ENCODE data around the gene UCK1. TPM values are rescaled to one million over a fixed set of nuclear protein-coding genes. Genes with fewer than 3 reads are reported as not detected.

Gene UCK1
- total and polyA plus RNA-seq, 2 experiments from 2014 or later: 22.6 to 31.3 TPM

GRCh38 chr9:131480258-131480657 lies 50.8 kb downstream of the UCK1 start:
- Histone ChIP-seq H3K36me3 (ENCODE audit: low read depth) (peaks cover 46% of the 10 kb centered on the region), H3K4me3 (no peak overlapping the region), H3K9ac (no peak overlapping the region), H3K4me1 (ENCODE audit: insufficient read depth) (no peaks in the 10 kb centered on the region), H4K20me1 (ENCODE audit: insufficient read depth) (no peaks in the 10 kb centered on the region), H3K79me2 (ENCODE audit: insufficient read depth) (peaks cover 46% of the 10 kb centered on the region), H3K27ac (no peak overlapping the region), H3K9me3 (ENCODE audit: low read depth) (no peaks in the 10 kb centered on the region), H3K9me2 (ENCODE audit: insufficient read depth) (no peaks in the 10 kb centered on the region), H3K27me3 (replicated peaks; ENCODE audit: insufficient read depth) (no peaks in the 10 kb centered on the region), H3K4me2 (ENCODE audit: unreplicated experiment) (no peak overlapping the region), H2AFZ (no peak overlapping the region), H3F3A (ENCODE audit: insufficient read depth) (no peaks in the 10 kb centered on the region)
- in situ Hi-C loops (cut with MboI): no loop called here
- no peak for TF ChIP-seq EZH2phosphoT487 (IDR thresholded peaks at IDR 0.05; ENCODE audit: insufficient read depth, low read depth)
- TF ChIP-seq EZH2 (IDR thresholded peaks at IDR 0.05; ENCODE audit: insufficient read depth, poor library complexity, severe bottlenecking): no peak
- no peak for DNase-seq
- WGBS, 2 experiments (ENCODE audit: low coverage in 1 of 2, low lambda C conversion rate in 2 of 2, missing lambda C conversion rate in 2 of 2): 100% methylated on average over 1 of the region's 1 CpG

GRCh38 chr9:131478911-131479310 lies 52.2 kb downstream of the UCK1 start:
- no peaks in the 10 kb centered on the region for H3K9me2 ChIP-seq (ENCODE audit: insufficient read depth)
- H3K4me1 ChIP-seq (ENCODE audit: insufficient read depth): no peaks in the 10 kb centered on the region
- no peak overlapping the region for H2AFZ ChIP-seq
- H3K27me3 ChIP-seq (replicated peaks; ENCODE audit: insufficient read depth): no peaks in the 10 kb centered on the region
- TF ChIP-seq EZH2phosphoT487 (IDR thresholded peaks at IDR 0.05; ENCODE audit: insufficient read depth, low read depth) (no peak), EZH2 (IDR thresholded peaks at IDR 0.05; ENCODE audit: insufficient read depth, poor library complexity, severe bottlenecking) (no peak)
- DNase-seq: no peak
- H3F3A ChIP-seq (ENCODE audit: insufficient read depth): no peaks in the 10 kb centered on the region
- 88% methylated on average over 10 of the region's 10 CpGs for WGBS, 2 experiments (ENCODE audit: low coverage in 1 of 2, low lambda C conversion rate in 2 of 2, missing lambda C conversion rate in 2 of 2)
- no peak overlapping the region for H3K27ac ChIP-seq
- H3K9me3 ChIP-seq (ENCODE audit: low read depth): no peaks in the 10 kb centered on the region
- H3K79me2 ChIP-seq (ENCODE audit: insufficient read depth): peaks cover 56% of the 10 kb centered on the region
- in situ Hi-C loops (cut with MboI): no loop called here
- H3K9ac ChIP-seq: no peak overlapping the region
- H3K4me3 ChIP-seq: no peak overlapping the region
- H3K4me2 ChIP-seq (ENCODE audit: unreplicated experiment): no peak overlapping the region
- H4K20me1 ChIP-seq (ENCODE audit: insufficient read depth): no peaks in the 10 kb centered on the region
- peaks cover 54% of the 10 kb centered on the region for H3K36me3 ChIP-seq (ENCODE audit: low read depth)

- Histone ChIP-seq H3F3A (ENCODE audit: insufficient read depth) (no peaks in the 10 kb centered on the region), H3K27ac (no peak overlapping the region), H3K27me3 (replicated peaks; ENCODE audit: insufficient read depth) (no peaks in the 10 kb centered on the region), H3K36me3 (ENCODE audit: low read depth) (peaks cover 57% of the 10 kb centered on the region), H3K4me2 (ENCODE audit: unreplicated experiment) (no peak overlapping the region), H3K9me3 (ENCODE audit: low read depth) (no peaks in the 10 kb centered on the region), H2AFZ (no peak overlapping the region), H3K9ac (no peak overlapping the region), H3K4me1 (ENCODE audit: insufficient read depth) (no peaks in the 10 kb centered on the region), H4K20me1 (ENCODE audit: insufficient read depth) (no peaks in the 10 kb centered on the region), H3K4me3 (no peak overlapping the region), H3K9me2 (ENCODE audit: insufficient read depth) (no peaks in the 10 kb centered on the region), H3K79me2 (ENCODE audit: insufficient read depth) (peaks cover 61% of the 10 kb centered on the region)
- 46 to 54% methylated on average over 11 to 12 of the region's 12 CpGs for WGBS, 2 experiments (ENCODE audit: low coverage in 1 of 2, low lambda C conversion rate in 2 of 2, missing lambda C conversion rate in 2 of 2)
- TF ChIP-seq EZH2phosphoT487 (IDR thresholded peaks at IDR 0.05; ENCODE audit: insufficient read depth, low read depth) (no peak), EZH2 (IDR thresholded peaks at IDR 0.05; ENCODE audit: insufficient read depth, poor library complexity, severe bottlenecking) (no peak)
- peak; percentile 56 for DNase-seq
- in situ Hi-C loops (cut with MboI): no loop called here
Measured at GRCh38 chr9:131478421-131478868, 52.6 kb downstream of the UCK1 start.

DNA sequence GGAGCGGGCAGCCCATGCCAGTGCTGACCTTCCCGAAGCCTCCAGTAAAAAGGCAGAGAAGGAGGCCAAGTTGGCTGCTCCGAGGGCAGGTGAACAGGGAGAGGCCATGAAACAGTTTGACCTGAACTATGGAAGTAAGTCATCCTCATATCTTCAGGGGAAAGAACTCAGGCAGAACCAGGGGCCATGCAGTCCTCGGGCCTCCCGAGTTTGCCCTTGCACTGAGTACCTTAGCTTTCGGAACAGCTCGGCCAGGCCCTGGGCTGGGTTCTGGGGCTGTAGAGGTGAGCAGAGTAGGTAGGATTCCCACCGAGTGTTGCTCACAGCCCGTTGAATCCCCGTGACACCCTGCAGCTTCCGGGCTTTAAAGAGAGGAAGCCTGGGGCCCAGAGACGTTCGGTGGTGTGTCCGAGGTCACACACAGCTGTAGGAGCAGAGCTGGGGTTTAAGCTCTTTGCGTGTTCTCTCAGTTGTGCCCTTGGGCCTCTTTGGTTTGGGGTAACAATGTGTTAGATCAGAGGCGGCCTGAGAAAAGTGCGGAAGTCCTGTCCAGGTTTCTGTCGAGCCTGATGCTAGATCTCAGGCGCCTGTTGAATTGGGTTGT lies 53.1 kb downstream of the UCK1 start:
- no peak for TF ChIP-seq EZH2 (IDR thresholded peaks at IDR 0.05; ENCODE audit: insufficient read depth, poor library complexity, severe bottlenecking)
- no peak for TF ChIP-seq EZH2phosphoT487 (IDR thresholded peaks at IDR 0.05; ENCODE audit: insufficient read depth, low read depth)
- Histone ChIP-seq H3K4me1 (ENCODE audit: insufficient read depth) (no peaks in the 10 kb centered on the region), H2AFZ (no peak overlapping the region), H3K36me3 (ENCODE audit: low read depth) (peaks cover 56% of the 10 kb centered on the region), H3K79me2 (ENCODE audit: insufficient read depth) (peaks cover 66% of the 10 kb centered on the region), H3K4me2 (ENCODE audit: unreplicated experiment) (no peak overlapping the region), H3K27me3 (replicated peaks; ENCODE audit: insufficient read depth) (no peaks in the 10 kb centered on the region), H3K9ac (no peak overlapping the region), H3K9me2 (ENCODE audit: insufficient read depth) (no peaks in the 10 kb centered on the region), H3F3A (ENCODE audit: insufficient read depth) (no peaks in the 10 kb centered on the region), H3K9me3 (ENCODE audit: low read depth) (no peaks in the 10 kb centered on the region), H3K27ac (no peak overlapping the region), H4K20me1 (ENCODE audit: insufficient read depth) (no peaks in the 10 kb centered on the region), H3K4me3 (no peak overlapping the region)
- in situ Hi-C loops (cut with MboI): no loop called here
- DNase-seq: no peak
- WGBS, 2 experiments (ENCODE audit: low coverage in 1 of 2, low lambda C conversion rate in 2 of 2, missing lambda C conversion rate in 2 of 2): 85 to 88% methylated on average over 19 of the region's 19 CpGs
